Measurements from ENCODE around the gene TSPAN14. TPM values are rescaled to one million over a fixed set of nuclear protein-coding genes. Genes with fewer than 3 reads are reported as not detected.
A peak's percentile ranks its signal among the peaks of the same experiment; 100 is the strongest.

TSPAN14 gene
- total and polyA plus RNA-seq, 2 experiments from 2014 or later: 17.9 to 40.7 TPM

GRCh38 chr10:80409121-80409520, 45.0 kb upstream of the TSPAN14 start:
- Histone ChIP-seq H3K27me3 (ENCODE audit: insufficient read depth) (peaks cover 29% of the 10 kb centered on the region), H3K4me3 (peak overlapping the region; percentile 83), H3K79me2 (replicated peaks; ENCODE audit: insufficient read depth) (peaks cover 9% of the 10 kb centered on the region; the same call in 1 of the 2 replicates), H3F3A (replicated peaks; ENCODE audit: low read depth) (0 out of 2 replicates have a peak, but pooled peaks cover 5% of the 10 kb centered on the region), H3K4me2 (peak overlapping the region; percentile 95), H3K36me3 (ENCODE audit: insufficient read depth) (no peaks in the 10 kb centered on the region), H2AFZ (peak overlapping the region; percentile 99), H3K27ac (ENCODE audit: low read depth) (no peak overlapping the region), H4K20me1 (replicated peaks; ENCODE audit: insufficient read depth) (peaks cover 4% of the 10 kb centered on the region; the same call in 1 of the 2 replicates), H3K4me1 (ENCODE audit: insufficient read depth) (peaks cover 23% of the 10 kb centered on the region; the same call in 1 of the 2 replicates), H3K9me2 (ENCODE audit: insufficient read depth) (no peaks in the 10 kb centered on the region)
- peaks cover 14% of the 10 kb centered on the region for H3K27me3 Mint-ChIP-seq (ENCODE audit: insufficient read depth, low read depth, poor library complexity)
- H3K36me3 Mint-ChIP-seq (ENCODE audit: low read depth): peaks cover 4% of the 10 kb centered on the region; the same call in 1 of the 3 replicates
- H3K27ac Mint-ChIP-seq: no peak overlapping the region
- peak overlapping the region; percentile 84 for H3K4me3 Mint-ChIP-seq
- H3K9me3 Mint-ChIP-seq: no peaks in the 10 kb centered on the region
- ATAC-seq (peak; percentile 7), DNase-seq (ENCODE audit: low spot score) (peak; percentile 15)
- peaks cover 45% of the 10 kb centered on the region for H3K4me1 Mint-ChIP-seq
- TF ChIP-seq ZNF462 (CRISPR knock-in tag; IDR thresholded peaks at IDR 0.05): no peak
- no peak for TF ChIP-seq CREB1 (CRISPR knock-in tag; IDR thresholded peaks at IDR 0.05; ENCODE audit: low read depth)
- no peak for TF ChIP-seq STAT1 (IDR thresholded peaks at IDR 0.05; ENCODE audit: unreplicated experiment)
- TF ChIP-seq EZH2 (IDR thresholded peaks at IDR 0.05; ENCODE audit: low read depth, unreplicated experiment): no peak
- no peak for TF ChIP-seq JUNB (IDR thresholded peaks at IDR 0.05; ENCODE audit: unreplicated experiment)
- TF ChIP-seq CTCF (conservative IDR thresholded peaks at IDR 0.05; ENCODE audit: low read depth in 2 of 2): no peak
- no peak for TF ChIP-seq REST (IDR thresholded peaks at IDR 0.05; ENCODE audit: unreplicated experiment)
- no peak for TF ChIP-seq NANOG (IDR thresholded peaks at IDR 0.05; ENCODE audit: borderline replicate concordance)
- TF ChIP-seq POLR2AphosphoS5 (IDR thresholded peaks at IDR 0.05; ENCODE audit: low read depth): no peak
- TF ChIP-seq EZH2phosphoT487 (IDR thresholded peaks at IDR 0.05; ENCODE audit: unreplicated experiment): no peak
- no peak for TF ChIP-seq ZNF331 (CRISPR knock-in tag; IDR thresholded peaks at IDR 0.05; ENCODE audit: low read depth)
- TF ChIP-seq ETS1 (IDR thresholded peaks at IDR 0.05): no peak
- no peak for TF ChIP-seq ZNF114 (CRISPR knock-in tag; IDR thresholded peaks at IDR 0.05)

Measured in GM23338 (cell line).